Measurements from ENCODE around the gene MAF. TPM values are rescaled to one million over a fixed set of nuclear protein-coding genes. Genes with fewer than 3 reads are reported as not detected.

The MAF gene
- polyA plus RNA-seq, 1 experiment, result 0.07 TPM

DNA sequence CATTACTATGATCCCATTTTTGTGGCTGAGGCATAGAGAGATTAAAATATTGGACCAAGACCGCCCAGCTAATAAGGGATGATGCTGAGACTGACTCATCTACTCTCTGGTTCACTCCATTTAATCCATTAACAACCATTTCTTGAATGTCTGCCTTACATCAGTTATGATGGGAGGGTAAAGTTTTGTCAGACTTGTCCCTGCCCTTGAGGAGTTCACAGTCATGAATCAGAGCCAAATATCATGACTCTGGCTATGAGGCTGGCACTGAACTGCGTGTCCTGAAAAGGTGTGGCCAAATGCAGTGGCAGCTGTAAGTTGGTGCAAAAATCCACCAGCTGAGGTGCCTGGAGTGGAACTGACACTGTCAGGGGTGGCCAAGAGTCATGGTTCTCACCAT lies 35.0 kb upstream of the MAF start:
- Histone ChIP-seq H3K9me3 (ENCODE audit: control insufficient read depth, insufficient read depth, low read length) (peaks cover under 1% of the 10 kb centered on the region), H3K27me3 (ENCODE audit: control insufficient read depth, insufficient read depth, low read length) (no peaks in the 10 kb centered on the region), H3K27ac (ENCODE audit: low read depth, low read length) (no peak overlapping the region), H3K4me3 (ENCODE audit: low read depth, low read length) (no peak overlapping the region)
- DNase-seq (ENCODE audit: low read depth, low spot score), result no peak
- ChIA-PET POLR2A (no interaction called here), CTCF (no interaction called here)
- TF ChIP-seq, protein P1, sequence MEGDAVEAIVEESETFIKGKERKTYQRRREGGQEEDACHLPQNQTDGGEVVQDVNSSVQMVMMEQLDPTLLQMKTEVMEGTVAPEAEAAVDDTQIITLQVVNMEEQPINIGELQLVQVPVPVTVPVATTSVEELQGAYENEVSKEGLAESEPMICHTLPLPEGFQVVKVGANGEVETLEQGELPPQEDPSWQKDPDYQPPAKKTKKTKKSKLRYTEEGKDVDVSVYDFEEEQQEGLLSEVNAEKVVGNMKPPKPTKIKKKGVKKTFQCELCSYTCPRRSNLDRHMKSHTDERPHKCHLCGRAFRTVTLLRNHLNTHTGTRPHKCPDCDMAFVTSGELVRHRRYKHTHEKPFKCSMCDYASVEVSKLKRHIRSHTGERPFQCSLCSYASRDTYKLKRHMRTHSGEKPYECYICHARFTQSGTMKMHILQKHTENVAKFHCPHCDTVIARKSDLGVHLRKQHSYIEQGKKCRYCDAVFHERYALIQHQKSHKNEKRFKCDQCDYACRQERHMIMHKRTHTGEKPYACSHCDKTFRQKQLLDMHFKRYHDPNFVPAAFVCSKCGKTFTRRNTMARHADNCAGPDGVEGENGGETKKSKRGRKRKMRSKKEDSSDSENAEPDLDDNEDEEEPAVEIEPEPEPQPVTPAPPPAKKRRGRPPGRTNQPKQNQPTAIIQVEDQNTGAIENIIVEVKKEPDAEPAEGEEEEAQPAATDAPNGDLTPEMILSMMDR (IDR thresholded peaks at IDR 0.05; ENCODE audit: low read depth, low read length), result no peak

DNA sequence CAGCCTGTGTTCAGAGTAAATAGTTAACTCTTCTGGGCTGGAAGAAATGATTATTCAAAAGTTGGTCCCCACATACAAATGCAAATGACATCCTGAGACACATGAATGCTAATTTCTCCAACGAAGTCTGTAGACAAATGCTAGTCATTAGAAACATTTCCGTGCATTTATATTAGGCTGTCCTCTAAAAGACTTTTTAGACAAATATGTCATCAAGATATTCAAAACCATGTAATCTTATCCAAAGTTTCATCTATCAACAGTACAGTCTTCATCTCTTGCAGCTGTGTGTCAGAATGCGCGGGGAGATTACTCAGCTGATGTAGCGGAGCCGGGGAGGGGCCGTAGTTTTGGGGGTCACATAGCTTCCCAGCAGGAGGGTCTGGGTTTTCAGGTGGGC lies 33.8 kb upstream of the MAF start:
- DNase-seq (ENCODE audit: low read depth, low spot score), result no peak
- POLR2A ChIA-PET, result no interaction called here
- no peak overlapping the region for H3K4me3 ChIP-seq (ENCODE audit: low read depth, low read length)
- no peaks in the 10 kb centered on the region for H3K27me3 ChIP-seq (ENCODE audit: control insufficient read depth, insufficient read depth, low read length)
- peaks cover 3% of the 10 kb centered on the region; the same call in 1 of the 2 replicates for H3K9me3 ChIP-seq (ENCODE audit: control insufficient read depth, insufficient read depth, low read length)
- CTCF ChIA-PET, result no interaction called here
- H3K27ac ChIP-seq (ENCODE audit: low read depth, low read length), result no peak overlapping the region
- TF ChIP-seq, protein P1 (IDR thresholded peaks at IDR 0.05; ENCODE audit: low read depth, low read length), result no peak

DNA sequence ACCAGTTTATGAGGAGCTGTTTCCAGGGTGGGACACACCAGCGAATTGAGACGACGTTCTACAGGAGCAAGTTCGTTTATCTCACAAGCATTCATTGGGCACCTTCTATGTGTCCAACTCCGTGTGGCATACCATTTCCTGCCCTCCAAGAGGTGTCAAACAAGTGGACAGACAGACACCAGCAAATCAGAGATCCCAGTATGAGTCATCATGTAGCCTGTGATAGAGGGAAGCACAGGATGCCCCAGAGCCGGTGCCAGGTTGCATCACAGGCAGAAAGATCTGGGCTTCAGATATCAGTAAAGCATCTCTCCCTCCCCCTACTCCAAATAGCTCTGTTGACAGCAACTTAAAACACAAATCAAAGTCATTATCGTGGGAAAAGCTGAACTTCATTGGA lies 31.8 kb upstream of the MAF start:
- TF ChIP-seq, protein P1 (IDR thresholded peaks at IDR 0.05; ENCODE audit: low read depth, low read length), result no peak
- H3K9me3 ChIP-seq (ENCODE audit: control insufficient read depth, insufficient read depth, low read length), result peaks cover 5% of the 10 kb centered on the region; the same call in 1 of the 2 replicates
- ChIA-PET CTCF (no interaction called here), POLR2A (no interaction called here)
- no peak for DNase-seq (ENCODE audit: low read depth, low spot score)
- no peak overlapping the region for H3K27ac ChIP-seq (ENCODE audit: low read depth, low read length)
- no peak overlapping the region for H3K4me3 ChIP-seq (ENCODE audit: low read depth, low read length)
- H3K27me3 ChIP-seq (ENCODE audit: control insufficient read depth, insufficient read depth, low read length), result no peaks in the 10 kb centered on the region

DNA sequence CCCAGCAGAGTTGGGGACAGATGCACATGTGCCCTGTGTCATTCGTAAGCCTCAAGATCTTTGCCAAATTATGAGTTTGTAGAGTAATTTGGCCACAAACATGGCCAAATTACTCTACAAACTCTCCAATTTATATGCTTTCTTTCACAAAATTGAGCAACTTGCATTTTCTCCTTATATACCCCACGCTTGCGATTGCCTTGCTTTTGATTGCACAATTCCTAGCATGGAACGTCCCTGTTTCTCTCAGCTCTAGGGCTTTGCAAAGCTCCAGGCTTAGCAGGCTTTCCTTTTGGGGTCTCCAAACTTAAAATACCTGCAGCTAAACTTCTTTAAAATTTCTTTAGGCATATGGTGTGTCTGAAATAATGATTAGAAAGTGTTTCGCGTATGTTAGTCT lies 28.5 kb upstream of the MAF start:
- no peak overlapping the region for H3K27ac ChIP-seq (ENCODE audit: low read depth, low read length)

DNA sequence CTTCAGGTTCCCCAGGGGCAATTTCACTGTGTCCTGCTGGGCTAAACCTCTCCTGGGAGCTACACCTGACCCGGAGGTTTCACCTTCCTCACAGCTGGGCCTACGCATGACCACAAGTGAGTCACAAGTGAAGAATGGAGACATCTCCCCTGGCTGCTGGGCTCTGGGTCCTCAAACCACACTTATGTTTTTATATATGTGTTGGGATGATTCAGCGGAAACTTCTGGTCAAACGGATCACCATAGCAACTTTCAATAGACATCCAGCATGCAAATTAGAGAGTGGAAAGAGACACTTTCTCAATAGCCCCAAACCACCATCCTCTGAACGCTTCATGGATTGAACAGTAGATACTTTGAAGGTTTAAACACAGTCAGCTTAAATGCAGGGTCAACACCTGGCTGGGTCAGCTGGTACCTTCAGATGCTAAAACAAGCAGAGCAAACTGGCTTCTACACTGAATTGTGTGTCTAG lies 28.0 kb upstream of the MAF start:
- Histone ChIP-seq H3K9me3 (ENCODE audit: control insufficient read depth, insufficient read depth, low read length) (peaks cover 5% of the 10 kb centered on the region; the same call in 1 of the 2 replicates), H3K27me3 (ENCODE audit: control insufficient read depth, insufficient read depth, low read length) (no peaks in the 10 kb centered on the region), H3K27ac (ENCODE audit: low read depth, low read length) (no peak overlapping the region), H3K4me3 (ENCODE audit: low read depth, low read length) (no peak overlapping the region)
- peak; percentile 24 for DNase-seq (ENCODE audit: low read depth, low spot score)
- POLR2A ChIA-PET, result no interaction called here
- TF ChIP-seq, protein P1 (IDR thresholded peaks at IDR 0.05; ENCODE audit: low read depth, low read length), result no peak
- CTCF ChIA-PET, result no interaction called here

More for the DNA sequence above, 28.5 kb upstream of the MAF start:
- no peaks in the 10 kb centered on the region for H3K27me3 ChIP-seq (ENCODE audit: control insufficient read depth, insufficient read depth, low read length)
- POLR2A ChIA-PET, result no interaction called here
- no peak for DNase-seq (ENCODE audit: low read depth, low spot score)
- TF ChIP-seq, protein P1 (IDR thresholded peaks at IDR 0.05; ENCODE audit: low read depth, low read length), result no peak
- CTCF ChIA-PET, result interaction anchor here (1.5 kb wide), 1 partner anchor 27 kb away, joined by 7 read pairs; no protein-coding TSS in a partner anchor
- H3K9me3 ChIP-seq (ENCODE audit: control insufficient read depth, insufficient read depth, low read length), result peaks cover 5% of the 10 kb centered on the region; the same call in 1 of the 2 replicates
- no peak overlapping the region for H3K4me3 ChIP-seq (ENCODE audit: low read depth, low read length)

Data from AG04450 (cell line).